ENCODE data around the gene KLHL41. TPM values are rescaled to one million over a fixed set of nuclear protein-coding genes. Genes with fewer than 3 reads are reported as not detected.

The KLHL41 gene
- total and polyA plus RNA-seq, 4 donors: 0.30 to 1.6 (median 1.1) TPM

DNA sequence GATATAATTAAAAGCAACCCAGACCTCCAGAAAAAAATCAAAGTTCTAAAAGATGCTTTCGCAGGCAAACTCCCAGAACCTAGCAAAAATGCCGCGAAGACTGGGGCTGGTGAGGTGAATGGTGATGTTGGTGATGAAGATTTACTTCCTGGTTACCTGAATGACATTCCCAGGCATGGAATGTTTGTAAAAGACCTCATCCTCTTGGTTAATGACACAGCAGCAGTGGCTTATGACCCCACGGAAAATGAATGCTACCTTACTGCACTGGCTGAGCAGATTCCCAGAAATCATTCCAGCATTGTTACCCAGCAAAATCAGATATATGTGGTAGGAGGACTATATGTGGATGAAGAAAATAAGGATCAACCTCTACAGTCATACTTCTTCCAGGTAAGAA lies 994 bp downstream of the KLHL41 start:
- H3K4me1 ChIP-seq (ENCODE audit: control insufficient read depth in 5 of 5, insufficient read depth in 5 of 5, low read length in 5 of 5): peaks cover 0 to 9% (median 2%) of the 10 kb centered on the region in 5 donors
- no peak overlapping the region for H3K4me3 ChIP-seq

DNA sequence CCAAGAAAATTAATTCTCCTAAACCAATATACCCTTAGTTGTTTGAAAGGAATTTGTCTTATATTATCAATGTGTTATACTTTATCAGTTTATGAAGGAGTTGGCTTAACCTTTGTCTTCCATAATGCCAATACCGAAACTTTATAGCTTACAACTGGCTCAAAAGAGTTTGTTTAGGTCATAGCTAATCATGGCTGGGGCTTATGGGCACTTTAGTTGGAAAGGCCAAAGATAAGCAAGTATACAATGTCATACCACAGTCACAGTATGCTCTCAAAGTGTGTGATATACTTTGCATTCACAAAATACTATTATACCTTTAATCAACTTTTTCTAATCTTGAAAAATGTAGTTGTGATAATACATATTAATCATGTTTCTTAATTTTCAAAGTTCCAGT lies 2.3 kb downstream of the KLHL41 start:
- Histone ChIP-seq H3K4me3 (no peak overlapping the region), H3K27me3 (ENCODE audit: control insufficient read depth in 3 of 3, insufficient read depth in 3 of 3, low read length in 2 of 3) (no peaks in the 10 kb centered on the region), H3K9me3 (ENCODE audit: control insufficient read depth in 4 of 4, insufficient read depth in 3 of 4, low read length in 3 of 4) (no peaks in the 10 kb centered on the region), H3K27ac (ENCODE audit: low read depth in 1 of 2, low read length in 1 of 2) (peak overlapping the region in 1 of 2 donors; percentile 66), H3K36me3 (ENCODE audit: control insufficient read depth in 4 of 4, insufficient read depth in 4 of 4, low read length in 4 of 4) (no peaks in the 10 kb centered on the region), H3K9ac (ENCODE audit: insufficient read depth in 1 of 2, low read length in 2 of 2) (no peak overlapping the region), H3K4me1 (ENCODE audit: control insufficient read depth in 5 of 5, insufficient read depth in 5 of 5, low read length in 5 of 5) (peaks cover 0 to 9% (median 2%) of the 10 kb centered on the region in 5 donors)
- ATAC-seq (ENCODE audit: insufficient read depth, low FRiP score) (no peak), DNase-seq (no peak)
- TF ChIP-seq, protein P1, sequence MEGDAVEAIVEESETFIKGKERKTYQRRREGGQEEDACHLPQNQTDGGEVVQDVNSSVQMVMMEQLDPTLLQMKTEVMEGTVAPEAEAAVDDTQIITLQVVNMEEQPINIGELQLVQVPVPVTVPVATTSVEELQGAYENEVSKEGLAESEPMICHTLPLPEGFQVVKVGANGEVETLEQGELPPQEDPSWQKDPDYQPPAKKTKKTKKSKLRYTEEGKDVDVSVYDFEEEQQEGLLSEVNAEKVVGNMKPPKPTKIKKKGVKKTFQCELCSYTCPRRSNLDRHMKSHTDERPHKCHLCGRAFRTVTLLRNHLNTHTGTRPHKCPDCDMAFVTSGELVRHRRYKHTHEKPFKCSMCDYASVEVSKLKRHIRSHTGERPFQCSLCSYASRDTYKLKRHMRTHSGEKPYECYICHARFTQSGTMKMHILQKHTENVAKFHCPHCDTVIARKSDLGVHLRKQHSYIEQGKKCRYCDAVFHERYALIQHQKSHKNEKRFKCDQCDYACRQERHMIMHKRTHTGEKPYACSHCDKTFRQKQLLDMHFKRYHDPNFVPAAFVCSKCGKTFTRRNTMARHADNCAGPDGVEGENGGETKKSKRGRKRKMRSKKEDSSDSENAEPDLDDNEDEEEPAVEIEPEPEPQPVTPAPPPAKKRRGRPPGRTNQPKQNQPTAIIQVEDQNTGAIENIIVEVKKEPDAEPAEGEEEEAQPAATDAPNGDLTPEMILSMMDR (IDR thresholded peaks at IDR 0.05; ENCODE audit: control extremely low read depth, extremely low read depth): no peak
- 90% methylated on average over 1 of the region's 1 CpG for WGBS, 2 donors

More for the DNA sequence above, 994 bp downstream of the KLHL41 start:
- Histone ChIP-seq H3K9me3 (ENCODE audit: control insufficient read depth in 4 of 4, insufficient read depth in 3 of 4, low read length in 3 of 4) (no peaks in the 10 kb centered on the region), H3K36me3 (ENCODE audit: control insufficient read depth in 4 of 4, insufficient read depth in 4 of 4, low read length in 4 of 4) (no peaks in the 10 kb centered on the region), H3K27ac (ENCODE audit: low read depth in 1 of 2, low read length in 1 of 2) (peak overlapping the region in 1 of 2 donors; percentile 86), H3K9ac (ENCODE audit: insufficient read depth in 1 of 2, low read length in 2 of 2) (no peak overlapping the region), H3K27me3 (ENCODE audit: control insufficient read depth in 3 of 3, insufficient read depth in 3 of 3, low read length in 2 of 3) (no peaks in the 10 kb centered on the region)
- DNase-seq (no peak), ATAC-seq (ENCODE audit: insufficient read depth, low FRiP score) (no peak)
- TF ChIP-seq, protein P1 (IDR thresholded peaks at IDR 0.05; ENCODE audit: control extremely low read depth, extremely low read depth): no peak
- whole genome bisulfite sequencing, 2 donors: 96 to 97% methylated on average over 4 of the region's 4 CpGs

DNA sequence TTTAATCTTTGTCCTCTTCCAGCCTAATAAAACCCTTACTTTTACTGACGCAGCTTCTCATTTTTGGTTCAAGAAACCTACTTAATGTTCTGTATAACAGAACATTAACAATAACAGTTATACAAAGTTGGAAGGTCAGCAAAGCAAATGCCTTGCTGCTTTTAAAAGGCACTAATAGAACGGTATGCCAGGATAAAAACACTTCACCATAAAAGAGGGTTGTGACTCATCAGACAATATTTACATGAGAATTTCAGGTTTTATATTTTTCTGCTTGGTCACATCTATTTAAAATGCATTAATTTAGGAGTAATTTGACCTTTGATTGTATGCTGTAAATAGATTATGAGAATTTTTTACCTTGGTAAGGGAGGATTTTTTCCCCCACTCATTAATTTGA lies 3.0 kb downstream of the KLHL41 start:
- TF ChIP-seq, protein P1 (IDR thresholded peaks at IDR 0.05; ENCODE audit: control extremely low read depth, extremely low read depth): no peak

DNA sequence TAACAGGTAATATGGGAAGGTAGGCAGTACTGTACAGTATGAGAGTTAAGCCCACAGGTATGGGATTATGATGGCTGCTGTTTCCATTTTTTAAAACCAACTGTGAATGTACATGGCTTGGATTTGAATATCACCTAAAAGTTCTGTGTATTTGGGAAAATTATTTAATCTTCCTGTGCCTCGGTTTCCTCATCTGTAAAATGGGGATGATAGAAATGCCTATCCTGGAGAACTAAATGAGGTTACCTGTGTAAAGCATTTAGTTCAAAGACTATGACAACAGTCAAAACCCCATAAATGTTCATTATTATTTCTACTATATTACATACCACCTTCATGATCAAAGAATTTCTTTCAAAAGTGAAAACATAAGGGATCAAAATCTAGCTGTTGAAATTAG lies 3.6 kb downstream of the KLHL41 start:
- no peak for DNase-seq
- Histone ChIP-seq H3K4me1 (ENCODE audit: control insufficient read depth in 5 of 5, insufficient read depth in 5 of 5, low read length in 5 of 5) (peaks cover 0 to 9% (median 4%) of the 10 kb centered on the region in 5 donors), H3K36me3 (ENCODE audit: control insufficient read depth in 4 of 4, insufficient read depth in 4 of 4, low read length in 4 of 4) (no peaks in the 10 kb centered on the region), H3K9ac (ENCODE audit: insufficient read depth in 1 of 2, low read length in 2 of 2) (no peak overlapping the region), H3K4me3 (no peak overlapping the region), H3K27me3 (ENCODE audit: control insufficient read depth in 3 of 3, insufficient read depth in 3 of 3, low read length in 2 of 3) (no peaks in the 10 kb centered on the region), H3K27ac (ENCODE audit: low read depth in 1 of 2, low read length in 1 of 2) (no peak overlapping the region), H3K9me3 (ENCODE audit: control insufficient read depth in 4 of 4, insufficient read depth in 3 of 4, low read length in 3 of 4) (no peaks in the 10 kb centered on the region)
- TF ChIP-seq, protein P1 (IDR thresholded peaks at IDR 0.05; ENCODE audit: control extremely low read depth, extremely low read depth): no peak
- ATAC-seq (ENCODE audit: insufficient read depth, low FRiP score): no peak
- WGBS, 2 donors: 96 to 98% methylated on average over 1 of the region's 1 CpG

More for the DNA sequence above, 3.0 kb downstream of the KLHL41 start:
- Histone ChIP-seq H3K9me3 (ENCODE audit: control insufficient read depth in 4 of 4, insufficient read depth in 3 of 4, low read length in 3 of 4) (no peaks in the 10 kb centered on the region), H3K27me3 (ENCODE audit: control insufficient read depth in 3 of 3, insufficient read depth in 3 of 3, low read length in 2 of 3) (no peaks in the 10 kb centered on the region), H3K36me3 (ENCODE audit: control insufficient read depth in 4 of 4, insufficient read depth in 4 of 4, low read length in 4 of 4) (no peaks in the 10 kb centered on the region), H3K4me3 (no peak overlapping the region), H3K4me1 (ENCODE audit: control insufficient read depth in 5 of 5, insufficient read depth in 5 of 5, low read length in 5 of 5) (peaks cover 0 to 9% (median 4%) of the 10 kb centered on the region in 5 donors), H3K27ac (ENCODE audit: low read depth in 1 of 2, low read length in 1 of 2) (peak overlapping the region in 1 of 2 donors; percentile 45), H3K9ac (ENCODE audit: insufficient read depth in 1 of 2, low read length in 2 of 2) (no peak overlapping the region)
- no peak for DNase-seq
- no peak for ATAC-seq (ENCODE audit: insufficient read depth, low FRiP score)
- whole genome bisulfite sequencing, 2 donors: 60 to 80% methylated on average over 2 of the region's 2 CpGs

All from lung (tissue), 12 donors.